CD4-positive, alpha-beta T cell treated with Interleukin-17A for 4 hours (primary cell): ENCODE results near the gene ANKRD45.
"Not testable (repeated sequence)": the region's sequence is repeated elsewhere in the genome, so short reads cannot be mapped to it uniquely, and the experiment has no call there.

ENCODE experiments used
- DNase-seq: peaks from one replicate; pipeline ENCODE4 v3.0.0-alpha.2; 2020; ENCODE audit warnings: mixed read lengths

Gene ANKRD45

DNA sequence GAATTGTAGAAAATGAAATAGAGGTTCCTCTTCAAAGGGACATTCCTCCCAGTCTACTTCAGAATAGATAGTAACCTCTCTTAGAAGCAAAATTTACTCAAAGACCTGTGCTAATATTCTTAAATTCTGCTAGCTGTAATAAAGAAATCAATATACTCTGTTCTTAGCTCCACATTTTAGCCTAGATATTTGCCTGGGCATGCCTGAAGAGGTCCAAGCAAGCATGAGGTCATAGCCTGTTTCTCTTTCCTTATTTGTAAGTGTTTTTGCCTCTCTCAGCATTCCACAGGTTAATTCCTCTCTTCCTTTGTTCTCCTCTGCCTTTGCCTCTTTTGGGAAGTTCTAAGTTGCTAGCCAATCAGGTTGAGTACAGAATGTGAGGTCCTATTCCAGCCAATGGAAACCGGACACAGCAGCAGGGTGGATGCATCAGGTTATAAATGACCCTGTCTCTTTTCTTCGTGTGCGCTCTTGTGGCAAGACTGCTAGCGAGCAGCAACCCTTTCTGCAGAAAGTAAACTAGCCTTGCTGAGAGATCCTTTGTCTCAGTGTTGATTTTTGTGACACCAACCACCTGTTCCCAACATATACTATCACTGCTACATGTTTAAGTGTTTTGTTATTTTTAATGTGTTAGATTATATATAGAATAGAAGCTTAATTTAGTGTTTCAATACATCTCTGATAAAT lies 27.1 kb downstream of the ANKRD45 start:
- DNase-seq = not testable (repeated sequence)

- no peak for DNase-seq
Measured at GRCh38 chr1:173639102-173639501, 30.5 kb downstream of the ANKRD45 start.

DNA sequence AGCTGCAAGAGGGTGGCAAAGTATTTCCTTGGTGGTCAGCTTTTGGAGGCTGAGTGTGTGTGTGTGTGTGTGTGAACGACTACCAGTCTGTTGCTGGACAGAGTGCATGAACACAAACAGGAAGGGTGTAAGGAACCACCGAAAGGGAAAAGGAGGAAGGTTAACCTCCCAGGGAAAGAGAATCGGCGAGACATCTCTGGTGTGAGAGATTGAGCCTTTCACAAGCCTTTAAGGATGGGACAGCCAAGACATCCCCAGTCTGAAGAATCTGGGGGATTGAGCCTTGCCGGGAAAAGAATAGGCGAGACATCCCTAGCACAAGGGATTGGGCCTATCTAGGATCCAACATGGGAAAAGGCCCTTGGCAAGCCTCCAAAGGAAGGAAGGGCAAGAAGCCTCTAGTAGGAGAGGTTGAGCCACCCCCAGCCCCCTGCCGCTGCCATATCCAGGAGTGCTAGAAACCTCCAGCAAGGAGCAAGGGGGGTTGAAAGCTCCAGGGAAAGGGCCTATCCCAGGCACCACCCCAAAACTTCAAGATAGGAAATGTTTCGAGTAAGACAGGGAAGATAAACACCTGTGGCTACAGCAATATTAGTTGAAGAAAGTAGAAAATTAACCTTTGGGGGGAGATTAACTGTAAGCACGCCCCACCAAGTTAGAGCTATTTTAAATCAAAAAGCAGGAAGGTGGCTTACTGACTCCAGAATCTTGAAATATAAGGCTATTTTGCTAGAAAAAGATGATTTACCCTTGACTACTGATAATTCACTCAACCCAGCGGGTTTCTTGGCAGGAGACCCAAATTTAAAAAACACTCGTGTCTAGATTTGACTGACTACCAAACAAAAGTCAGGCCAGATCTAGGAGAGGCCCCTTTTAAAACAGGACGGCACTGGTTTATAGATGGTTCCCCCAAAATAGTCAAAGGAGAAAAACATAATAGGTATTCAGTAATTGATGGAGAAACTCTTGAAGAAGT lies 31.3 kb downstream of the ANKRD45 start:
- DNase-seq = no peak

DNA sequence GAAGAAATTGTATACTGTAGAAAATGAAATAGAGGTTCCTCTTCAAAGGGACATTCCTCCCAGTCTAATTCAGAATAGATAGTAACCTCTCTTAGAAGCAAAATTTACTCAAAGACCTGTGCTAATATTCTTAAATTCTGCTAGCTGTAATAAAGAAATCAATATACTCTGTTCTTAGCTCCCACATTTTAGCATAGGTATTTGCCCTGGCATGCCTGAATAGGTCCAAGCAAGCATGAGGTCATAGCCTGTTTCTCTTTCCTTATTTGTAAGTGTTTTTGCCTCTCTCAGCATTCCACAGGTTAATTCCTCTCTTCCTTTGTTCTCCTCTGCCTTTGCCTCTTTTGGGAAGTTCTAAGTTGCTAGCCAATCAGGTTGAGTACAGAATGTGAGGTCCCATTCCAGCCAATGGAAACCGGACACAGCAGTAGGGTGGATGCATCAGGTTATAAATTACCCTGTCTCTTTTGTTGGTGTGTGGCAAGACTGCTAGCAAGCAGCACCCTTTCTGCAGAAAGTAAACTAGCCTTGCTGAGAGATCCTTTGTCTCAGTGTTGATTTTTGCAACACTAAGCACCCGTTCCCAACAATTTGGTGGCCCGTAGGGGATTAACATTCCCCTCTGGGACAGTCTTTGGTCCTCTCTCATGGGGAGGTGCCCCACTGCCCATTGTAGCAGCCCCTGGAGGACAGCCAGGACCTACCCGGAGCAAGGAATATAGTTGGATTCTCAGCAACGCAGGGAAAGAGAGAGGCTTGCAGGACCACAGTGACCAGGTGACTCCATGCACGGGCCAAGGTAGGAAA lies 32.2 kb downstream of the ANKRD45 start:
- not testable (repeated sequence) for DNase-seq

DNA sequence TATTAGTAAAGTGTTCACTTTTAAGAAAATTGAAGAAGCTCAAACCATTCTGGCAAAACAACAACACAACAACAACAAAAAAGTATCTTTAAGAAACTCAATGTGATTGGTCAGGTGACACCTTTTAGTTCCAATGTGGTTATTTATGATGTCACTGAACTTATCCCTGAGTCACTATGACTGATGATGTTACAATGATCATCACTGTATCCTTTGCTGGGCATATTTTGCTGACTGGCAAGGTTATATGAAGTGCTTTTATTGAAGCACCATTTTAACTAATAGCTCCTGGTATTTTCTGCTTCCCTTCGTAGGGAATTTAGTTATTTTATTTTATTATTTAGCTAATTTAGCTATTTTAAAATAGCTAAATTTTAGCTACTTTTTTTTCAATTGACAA lies 34.5 kb downstream of the ANKRD45 start, which contains the start of gene TEX50:
Gene TEX50, plus strand, starts transcription at position 223 of the 400 bp plus-strand sequence. CDS start 184 bp downstream, outside the sequence.
- DNase-seq = no peak

DNA sequence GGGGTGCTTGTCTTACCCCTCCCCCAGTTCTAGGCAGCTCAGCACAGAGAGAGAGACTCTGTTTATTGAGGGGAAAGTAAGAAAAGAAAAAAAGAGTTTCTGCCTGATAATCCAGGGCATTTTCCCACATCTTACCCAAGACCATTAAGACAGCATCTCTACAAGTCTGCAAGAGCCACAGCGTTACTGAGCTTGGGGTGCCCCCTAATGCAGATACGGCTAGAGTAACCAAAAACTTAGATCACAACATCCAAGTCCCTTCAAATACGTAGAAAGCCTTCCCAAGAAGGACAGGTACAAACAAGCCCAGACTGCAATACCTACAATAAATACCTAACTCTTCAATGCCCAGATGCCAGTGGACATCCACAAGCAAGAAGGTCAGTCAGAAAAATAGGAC lies 40.8 kb downstream of the ANKRD45 start:
- no peak for DNase-seq

DNA sequence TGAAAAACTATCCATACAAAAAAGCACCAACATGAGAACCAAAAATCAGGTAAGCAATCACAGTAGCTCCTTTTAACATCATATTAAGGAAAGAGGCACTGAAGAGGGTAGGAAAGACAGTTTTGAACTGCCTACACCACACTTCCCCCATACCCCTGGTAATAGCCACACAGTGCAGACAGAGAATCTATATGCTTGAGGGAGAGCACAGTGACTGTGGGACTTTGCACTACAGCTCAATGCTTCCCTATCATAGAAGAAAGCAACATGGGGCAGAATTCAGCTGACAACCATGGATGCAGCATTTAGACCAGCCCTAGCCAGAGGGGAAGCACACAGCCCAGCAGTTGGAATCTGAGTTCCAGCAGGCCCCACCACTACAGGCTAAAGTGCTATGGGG lies 42.4 kb downstream of the ANKRD45 start:
- no peak for DNase-seq

- no peak for DNase-seq
Measured at GRCh38 chr1:173616859-173617258, 52.8 kb downstream of the ANKRD45 start.

- not testable (repeated sequence) for DNase-seq
Measured at GRCh38 chr1:173613086-173613485, 56.6 kb downstream of the ANKRD45 start.

GRCh38 chr1:173608503-173609216 lies 61.0 kb downstream of the ANKRD45 start:
- no peak for DNase-seq

DNA sequence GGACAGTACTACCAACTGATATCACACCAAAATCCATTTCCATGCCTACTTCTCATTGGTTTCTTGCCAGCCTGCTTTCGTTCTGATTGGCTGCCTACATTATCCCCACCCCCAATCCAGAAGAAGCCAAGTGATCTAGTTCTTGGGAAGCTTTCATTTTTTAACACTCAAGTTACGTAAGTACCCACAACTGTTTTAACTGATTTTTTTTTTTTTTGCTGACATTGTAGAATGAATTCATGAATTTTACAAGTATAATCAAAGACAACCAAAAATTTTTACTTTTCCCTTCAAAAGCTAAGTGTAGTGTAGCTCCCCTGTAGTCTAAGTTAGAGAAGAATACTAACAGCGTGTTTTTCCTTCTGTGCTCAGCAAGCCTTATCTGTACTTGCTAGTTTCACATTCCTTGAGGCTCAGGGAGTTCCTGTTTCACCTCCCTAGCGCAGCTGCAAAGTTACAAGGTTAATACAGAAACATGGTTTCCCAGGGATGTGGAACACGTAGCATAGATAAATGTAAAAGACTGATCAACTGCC lies 66.5 kb downstream of the ANKRD45 start, which contains the start of gene SLC9C2:
Gene SLC9C2, minus strand, starts transcription at position 17 of the 536 bp plus-strand sequence. CDS start 1,296 bp downstream, outside the sequence.
- DNase-seq = no peak

DNA sequence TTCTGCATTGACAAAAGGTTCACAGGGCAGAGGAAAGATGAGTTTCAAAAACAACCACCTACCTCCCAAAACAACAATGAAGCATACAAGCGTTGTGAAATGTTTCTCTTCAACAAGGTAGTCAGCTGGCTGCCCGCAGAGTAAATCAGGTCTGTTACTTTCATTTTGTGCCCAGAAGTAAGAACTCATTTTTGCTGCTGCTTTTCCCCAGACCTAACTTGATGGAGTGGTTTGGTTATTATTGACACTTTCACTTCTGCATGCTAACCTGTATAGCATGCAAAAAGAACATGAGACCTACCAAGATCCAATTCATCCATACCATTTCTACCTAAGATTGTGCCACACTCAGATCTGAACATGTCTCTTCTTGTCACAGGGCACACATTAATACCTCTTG lies 68.1 kb downstream of the ANKRD45 start:
- no peak for DNase-seq

DNA sequence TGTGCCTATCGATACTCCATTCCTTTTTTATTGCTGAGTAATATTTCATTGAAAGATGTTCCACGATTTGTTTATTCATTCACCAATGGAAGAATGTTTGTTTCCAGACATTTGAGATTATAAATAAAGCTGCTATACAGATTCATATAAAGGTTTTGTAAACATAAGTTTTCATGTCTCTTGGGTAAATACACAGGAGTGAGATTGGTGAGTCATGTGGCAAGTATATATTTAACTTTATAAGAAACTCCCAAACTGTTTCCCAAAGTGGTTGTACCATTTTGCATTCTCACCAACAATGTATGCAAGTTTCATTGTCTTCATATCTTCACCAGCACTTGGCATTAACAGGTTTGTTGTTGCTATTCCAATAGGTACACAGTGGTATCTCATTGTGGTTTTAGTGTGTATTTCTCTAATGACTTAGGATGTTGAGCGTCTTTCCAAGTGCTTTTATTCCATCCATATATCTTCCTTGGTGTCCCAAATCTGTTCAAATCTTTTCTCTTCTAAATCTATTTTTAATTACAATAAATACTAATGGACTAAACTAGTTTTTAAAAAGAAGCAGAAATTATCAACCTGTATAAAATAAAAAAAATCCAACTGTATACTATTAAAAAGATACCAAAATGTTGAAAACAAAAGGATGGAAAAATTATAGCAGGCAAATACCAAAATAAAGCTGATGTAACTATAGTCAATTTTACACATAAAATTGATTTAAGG lies 73.4 kb downstream of the ANKRD45 start:
- DNase-seq = no peak

DNA sequence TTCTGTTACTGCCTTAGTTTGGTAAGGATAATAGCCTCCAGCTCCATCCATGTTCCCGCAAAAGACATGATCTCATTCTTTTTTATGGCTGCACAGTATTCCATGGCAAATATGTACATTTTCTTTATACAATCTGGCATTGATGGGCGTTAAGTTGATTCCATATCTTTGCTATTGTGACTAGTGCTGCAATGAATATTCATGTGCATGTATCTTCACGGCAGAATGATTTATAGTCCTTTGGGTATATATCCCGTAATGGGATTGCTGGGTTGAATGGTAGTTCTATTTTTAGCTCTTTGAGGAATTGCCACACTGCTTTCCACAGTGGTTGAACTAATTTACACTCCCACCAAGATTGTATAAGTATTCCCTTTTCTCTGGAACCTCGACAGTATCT lies 78.5 kb downstream of the ANKRD45 start:
- DNase-seq = not testable (repeated sequence)

DNA sequence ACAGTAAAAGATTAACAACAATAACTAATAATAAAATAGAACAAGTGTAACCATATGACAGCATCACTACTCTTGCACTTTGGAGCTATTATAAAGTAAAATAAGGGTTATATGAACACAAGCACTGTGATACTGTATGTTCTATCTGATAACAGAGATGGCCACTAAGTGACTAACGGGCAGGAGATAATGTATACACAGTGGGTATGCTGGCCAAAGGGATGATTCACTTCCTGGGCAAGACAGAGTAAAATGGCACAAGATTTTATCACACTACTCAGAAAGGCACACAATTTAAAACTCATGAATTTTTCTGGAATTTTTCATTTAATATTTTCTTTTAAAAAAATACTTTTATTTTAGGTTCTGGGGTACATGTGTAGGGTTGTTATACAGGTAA lies 79.1 kb downstream of the ANKRD45 start:
- no peak for DNase-seq

- no peak for DNase-seq
Measured at GRCh38 chr1:173581383-173582079, 88.1 kb downstream of the ANKRD45 start.

DNA sequence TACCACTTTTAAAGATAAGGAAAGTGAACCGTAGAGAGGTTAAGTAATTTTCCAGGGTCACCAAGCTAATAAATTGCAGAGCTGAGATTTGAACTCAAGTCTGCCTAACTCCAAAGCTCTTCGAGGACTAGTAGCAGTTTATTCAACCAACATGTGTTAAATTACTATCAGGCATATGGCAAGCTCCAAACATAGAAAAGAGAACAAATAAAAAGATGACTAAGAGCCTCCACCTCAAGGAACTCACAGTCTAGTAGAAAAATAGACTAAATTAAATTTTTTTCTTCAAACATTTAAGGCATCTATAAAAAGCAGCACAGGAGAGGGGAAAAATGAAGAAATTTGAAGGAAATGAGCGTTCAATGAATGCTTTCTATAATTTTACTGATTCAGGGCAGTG lies 89.0 kb downstream of the ANKRD45 start:
- no peak for DNase-seq

GRCh38 chr1:173580071-173580470 lies 89.6 kb downstream of the ANKRD45 start:
- DNase-seq = no peak

DNA sequence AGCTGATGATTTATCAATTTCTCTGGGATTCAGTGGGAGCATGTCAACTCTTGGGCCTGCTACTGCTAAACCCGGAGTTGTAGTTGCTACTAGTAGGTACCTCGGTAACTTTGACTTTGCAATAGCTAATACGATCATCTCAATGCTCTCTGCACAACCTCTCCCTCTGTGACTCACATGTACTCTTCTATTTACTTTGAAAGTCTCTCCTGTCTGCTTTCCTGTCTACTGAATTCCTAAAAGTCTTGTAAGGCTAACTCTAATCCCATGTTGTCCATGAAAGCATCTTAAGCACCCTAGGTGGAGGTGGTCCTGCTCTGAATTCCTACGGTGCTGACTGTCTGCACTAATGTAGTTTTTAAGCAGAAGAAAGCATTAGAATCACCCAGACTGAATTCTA lies 96.1 kb downstream of the ANKRD45 start:
- no peak for DNase-seq

- no peak for DNase-seq
Measured at GRCh38 chr1:173572201-173572873, 97.3 kb downstream of the ANKRD45 start.
